ENCODE results near the gene HAUS5. TPM values are rescaled to one million over a fixed set of nuclear protein-coding genes. Genes with fewer than 3 reads are reported as not detected.

Gene HAUS5
- total and polyA plus RNA-seq, 10 donors: 10.3 to 24.4 (median 18.6) TPM

DNA sequence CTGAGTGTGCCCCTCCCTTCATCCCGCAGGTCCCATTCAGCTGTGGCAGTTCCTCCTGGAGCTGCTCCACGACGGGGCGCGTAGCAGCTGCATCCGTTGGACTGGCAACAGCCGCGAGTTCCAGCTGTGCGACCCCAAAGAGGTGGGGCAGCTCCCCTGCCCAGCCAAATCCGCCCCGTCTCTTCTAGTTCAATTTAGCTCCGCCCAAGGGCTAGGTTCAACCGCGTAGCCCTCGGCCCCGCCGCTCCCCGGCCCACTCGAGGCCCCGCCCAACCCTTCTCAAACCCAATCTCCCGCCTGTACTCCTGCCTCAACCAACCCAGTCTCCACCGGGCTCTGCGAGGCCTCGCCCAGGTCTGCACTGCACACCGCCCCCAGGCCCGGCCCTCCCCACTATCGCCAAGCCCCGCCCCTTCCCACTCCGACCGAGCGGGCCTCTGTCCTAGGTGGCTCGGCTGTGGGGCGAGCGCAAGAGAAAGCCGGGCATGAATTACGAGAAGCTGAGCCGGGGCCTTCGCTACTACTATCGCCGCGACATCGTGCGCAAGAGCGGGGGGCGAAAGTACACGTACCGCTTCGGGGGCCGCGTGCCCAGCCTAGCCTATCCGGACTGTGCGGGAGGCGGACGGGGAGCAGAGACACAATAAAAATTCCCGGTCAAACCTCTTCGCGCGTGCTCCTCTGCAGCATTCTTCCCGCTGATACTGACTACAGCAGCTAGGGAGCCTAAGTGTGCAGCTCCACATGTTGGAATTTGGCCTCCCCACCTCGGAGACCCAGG, 31.9 kb downstream of the HAUS5 start:
- intact Hi-C loops (cut with DNase I; ENCODE audit: low total_unique reads): no loop called here
- H3K27me3 ChIP-seq (replicated peaks in 1 of 7): peaks cover 0 to 10% (median 0%) of the 10 kb centered on the region in 7 donors
- H3K4me3 ChIP-seq: peak overlapping the region; percentile 64 to 84 (median 68)
- DNase-seq: peak; percentile 99
- no peaks in the 10 kb centered on the region for H3K36me3 ChIP-seq
- peaks cover 9 to 72% (median 53%) of the 10 kb centered on the region in 6 donors for H3K4me1 ChIP-seq
- 1 to 2% (median 1%) methylated on average over 47 to 60 of the region's 60 CpGs for WGBS, 5 donors
- TF ChIP-seq POLR2AphosphoS5 (IDR thresholded peaks at IDR 0.05): peak; percentile 83 to 89 (median 86)
- TF ChIP-seq, protein P1, sequence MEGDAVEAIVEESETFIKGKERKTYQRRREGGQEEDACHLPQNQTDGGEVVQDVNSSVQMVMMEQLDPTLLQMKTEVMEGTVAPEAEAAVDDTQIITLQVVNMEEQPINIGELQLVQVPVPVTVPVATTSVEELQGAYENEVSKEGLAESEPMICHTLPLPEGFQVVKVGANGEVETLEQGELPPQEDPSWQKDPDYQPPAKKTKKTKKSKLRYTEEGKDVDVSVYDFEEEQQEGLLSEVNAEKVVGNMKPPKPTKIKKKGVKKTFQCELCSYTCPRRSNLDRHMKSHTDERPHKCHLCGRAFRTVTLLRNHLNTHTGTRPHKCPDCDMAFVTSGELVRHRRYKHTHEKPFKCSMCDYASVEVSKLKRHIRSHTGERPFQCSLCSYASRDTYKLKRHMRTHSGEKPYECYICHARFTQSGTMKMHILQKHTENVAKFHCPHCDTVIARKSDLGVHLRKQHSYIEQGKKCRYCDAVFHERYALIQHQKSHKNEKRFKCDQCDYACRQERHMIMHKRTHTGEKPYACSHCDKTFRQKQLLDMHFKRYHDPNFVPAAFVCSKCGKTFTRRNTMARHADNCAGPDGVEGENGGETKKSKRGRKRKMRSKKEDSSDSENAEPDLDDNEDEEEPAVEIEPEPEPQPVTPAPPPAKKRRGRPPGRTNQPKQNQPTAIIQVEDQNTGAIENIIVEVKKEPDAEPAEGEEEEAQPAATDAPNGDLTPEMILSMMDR (IDR thresholded peaks at IDR 0.05 in 8 of 11, conservative IDR thresholded peaks at IDR 0.05 in 3 of 11): peak in 1 of 11 experiments; percentile 16
- no peak for TF ChIP-seq POLR2A (IDR thresholded peaks at IDR 0.05)
- peak overlapping the region; percentile 61 to 95 (median 92) for H3K27ac ChIP-seq
- H3K9me3 ChIP-seq: no peaks in the 10 kb centered on the region

DNA sequence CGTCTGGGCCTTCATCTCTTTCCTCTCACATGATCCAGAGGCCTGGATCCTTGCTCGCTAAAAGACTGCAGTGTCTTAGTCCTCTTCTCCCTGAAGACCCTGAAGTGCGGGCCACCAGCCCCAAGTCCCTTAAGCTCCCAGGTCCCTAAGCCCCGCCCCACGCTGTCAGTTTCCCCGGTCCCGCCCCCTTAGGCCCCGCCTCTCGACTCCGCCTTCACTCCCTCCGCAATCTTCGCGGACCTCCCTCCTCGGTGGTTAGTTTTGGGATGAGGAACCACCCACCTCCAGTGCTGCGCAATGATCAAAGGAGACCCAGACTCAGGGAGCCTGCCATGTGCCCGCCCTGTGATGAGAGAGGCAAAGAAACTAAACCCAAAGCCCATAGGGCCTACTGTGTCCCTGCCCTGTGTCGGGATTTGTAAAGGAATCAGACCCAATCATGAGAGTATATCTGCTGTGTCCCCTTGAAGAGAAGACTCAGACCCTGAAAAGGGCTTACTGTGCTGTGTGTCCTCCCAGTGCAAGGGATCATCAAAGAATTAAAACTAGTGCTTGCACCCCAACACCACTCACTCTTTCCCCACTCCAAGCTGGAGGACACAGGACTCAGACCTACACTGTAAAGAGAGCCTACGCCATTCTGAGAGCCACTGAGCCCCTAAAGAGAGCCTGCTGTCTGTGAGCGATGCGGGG, 32.6 kb downstream of the HAUS5 start:
- intact Hi-C loops (cut with DNase I; ENCODE audit: low total_unique reads): no loop called here
- H3K4me1 ChIP-seq: peaks cover 15 to 80% (median 60%) of the 10 kb centered on the region in 6 donors
- peak overlapping the region; percentile 64 to 84 (median 68) for H3K4me3 ChIP-seq
- peaks cover 0 to 10% (median 0%) of the 10 kb centered on the region in 7 donors for H3K27me3 ChIP-seq (replicated peaks in 1 of 7)
- H3K27ac ChIP-seq: peak overlapping the region; percentile 61 to 95 (median 92)
- TF ChIP-seq POLR2AphosphoS5 (IDR thresholded peaks at IDR 0.05) (no peak), POLR2A (IDR thresholded peaks at IDR 0.05) (no peak)
- TF ChIP-seq, protein P1 (IDR thresholded peaks at IDR 0.05 in 8 of 11, conservative IDR thresholded peaks at IDR 0.05 in 3 of 11): no peak
- WGBS, 5 donors: 16 to 19% (median 19%) methylated on average over 19 to 20 of the region's 20 CpGs
- peak; percentile 92 for DNase-seq
- H3K36me3 ChIP-seq: peaks cover 0 to 4% (median 0%) of the 10 kb centered on the region in 6 donors
- no peaks in the 10 kb centered on the region for H3K9me3 ChIP-seq

DNA sequence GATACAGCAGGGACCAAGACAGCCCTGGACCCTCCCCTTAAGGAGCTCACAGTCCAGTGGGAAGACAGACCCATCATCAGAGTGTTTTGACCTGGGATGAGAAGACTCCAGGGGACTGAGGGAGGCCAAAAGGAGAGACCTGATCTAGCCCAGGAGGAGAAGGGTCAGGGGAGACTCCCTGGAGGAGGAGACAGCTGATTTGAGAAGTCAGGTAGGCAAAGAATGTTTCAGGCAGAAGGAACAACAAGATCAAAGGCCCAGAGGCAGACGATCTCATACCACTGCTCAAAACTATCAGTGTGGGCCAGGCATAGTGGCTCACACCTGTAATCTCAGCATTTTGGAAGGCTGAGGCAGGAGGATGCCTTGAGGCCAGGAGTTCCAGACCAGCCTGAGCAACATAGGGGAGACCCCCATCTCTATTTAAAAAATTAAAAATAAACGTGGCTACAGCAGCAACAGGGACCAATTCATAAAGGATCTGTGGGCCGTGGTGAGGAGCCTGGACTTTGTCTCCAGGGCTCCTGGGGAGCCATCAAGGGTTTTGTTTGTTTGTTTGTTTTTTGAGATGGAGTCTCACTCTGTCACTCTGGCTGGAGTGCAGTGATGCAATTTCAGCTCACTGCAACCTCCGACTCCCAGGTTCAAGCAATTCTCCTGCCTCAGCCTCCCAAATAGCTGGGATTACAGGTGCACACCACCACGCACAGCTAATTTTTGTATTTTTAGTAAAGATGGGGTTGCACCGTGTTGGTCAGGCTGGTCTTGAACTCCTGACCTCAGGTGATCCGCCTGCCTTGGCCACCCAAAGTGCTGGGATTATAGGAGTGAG, 33.4 kb downstream of the HAUS5 start:
- Histone ChIP-seq H3K36me3 (peaks cover 0 to 12% (median under 1%) of the 10 kb centered on the region in 6 donors), H3K4me1 (peaks cover 15 to 87% (median 68%) of the 10 kb centered on the region in 6 donors), H3K4me3 (no peak overlapping the region), H3K27ac (peak overlapping the region in 7 of 8 donors; percentile 61 to 95 (median 92)), H3K9me3 (no peaks in the 10 kb centered on the region), H3K27me3 (replicated peaks in 1 of 7) (peaks cover 0 to 10% (median 0%) of the 10 kb centered on the region in 7 donors)
- TF ChIP-seq POLR2AphosphoS5 (IDR thresholded peaks at IDR 0.05) (no peak), POLR2A (IDR thresholded peaks at IDR 0.05) (no peak)
- TF ChIP-seq, protein P1 (IDR thresholded peaks at IDR 0.05 in 8 of 11, conservative IDR thresholded peaks at IDR 0.05 in 3 of 11): no peak
- intact Hi-C loops (cut with DNase I; ENCODE audit: low total_unique reads): no loop called here
- WGBS, 5 donors: 79 to 85% (median 83%) methylated on average over 7 of the region's 7 CpGs
- DNase-seq: no peak
